IMR-90 (cell line): ENCODE results near the gene PPL. TPM values are rescaled to one million over a fixed set of nuclear protein-coding genes. Genes with fewer than 3 reads are reported as not detected.

Experiments used
- ATAC-seq: fragments of 200-7000 bp; cut with Tn5 transposase; 2 replicates; pipeline ENCODE4 v1.9.1; 2020; ENCODE audit warnings: low read depth, mild to moderate bottlenecking, moderate library complexity
- BruUV-seq: library from RNA; stranded (reverse); fragments of 400-500 nt; replicated peaks from 2 replicates; lab custom pipeline; 2021; lab: Mats Ljungman, UMichigan
- CTCF ChIA-PET: fragments of 300-600 bp; formaldehyde crosslinking; extraction: SDS; loops from one replicate; lab custom pipeline; 2021; ENCODE audit warnings: antibody characterized with exemption; lab: Yijun Ruan, JAX
- POLR2A ChIA-PET: fragments of 300-600 bp; sonication (Branson Sonifier 250); formaldehyde crosslinking; loops from one replicate; lab custom pipeline; 2022; ENCODE audit warnings: antibody characterized with exemption; ENCODE audit not compliant: unreplicated experiment; lab: Charles Lee
- DNase-seq: peaks from one replicate; pipeline ENCODE4 v3.0.0; 2013
- H2AFZ ChIP-seq: replicated peaks from 2 replicates; pipeline ENCODE3; 2013; ENCODE audit warnings: low read length, mild to moderate bottlenecking; ENCODE audit not compliant: poor library complexity
- H2AK5ac ChIP-seq: 2 replicates; pipeline ENCODE4 v1.6.1; 2013; ENCODE audit warnings: low read depth, low read length, inconsistent platforms
- H2AK9ac ChIP-seq: replicated peaks from 2 replicates; pipeline ENCODE3; 2013; ENCODE audit warnings: mild to moderate bottlenecking, low read depth, low read length, moderate library complexity; ENCODE audit not compliant: poor library complexity
- H2BK120ac ChIP-seq: 2 replicates; pipeline ENCODE4 v1.6.1; 2013; ENCODE audit warnings: low read depth, low read length, inconsistent platforms
- H2BK15ac ChIP-seq: 3 replicates; pipeline ENCODE4 v1.6.1; 2013; ENCODE audit warnings: low read depth, low read length, inconsistent platforms
- H2BK20ac ChIP-seq: 2 replicates; pipeline ENCODE4 v1.6.1; 2013; ENCODE audit warnings: low read depth, mild to moderate bottlenecking, inconsistent platforms, low read length, moderate library complexity
- H2BK5ac ChIP-seq: 2 replicates; pipeline ENCODE4 v1.6.1; 2013; ENCODE audit warnings: mild to moderate bottlenecking, low read depth, low read length, inconsistent platforms; ENCODE audit not compliant: poor library complexity, severe bottlenecking
- H3K14ac ChIP-seq: replicated peaks from 2 replicates; pipeline ENCODE4 v1.6.1; 2013; ENCODE audit warnings: low read depth, low read length, inconsistent platforms
- H3K18ac ChIP-seq: 2 replicates; pipeline ENCODE4 v1.6.1; 2013; ENCODE audit warnings: low read depth, low read length, control low read depth
- H3K23ac ChIP-seq: 2 replicates; pipeline ENCODE4 v1.6.1; 2013; ENCODE audit warnings: low read depth, low read length, inconsistent platforms
- H3K27ac ChIP-seq: 2 replicates; pipeline ENCODE4 v1.5.1; 2013; ENCODE audit warnings: mild to moderate bottlenecking, control low read depth, low read length; ENCODE audit not compliant: insufficient read depth
- H3K27me3 ChIP-seq: 2 replicates; pipeline ENCODE4 v1.6.1; 2013; ENCODE audit warnings: low read length; ENCODE audit not compliant: control insufficient read depth, insufficient read depth
- H3K36me3 ChIP-seq: 2 replicates; pipeline ENCODE4 v1.6.1; 2013; ENCODE audit warnings: low read length, mixed read lengths; ENCODE audit not compliant: control insufficient read depth, insufficient read depth
- H3K4ac ChIP-seq: 2 replicates; pipeline ENCODE4 v1.6.1; 2013; ENCODE audit warnings: low read depth, low read length, inconsistent platforms
- H3K4me1 ChIP-seq: 2 replicates; pipeline ENCODE4 v1.6.1; 2013; ENCODE audit warnings: low read length, mixed read lengths; ENCODE audit not compliant: control insufficient read depth, insufficient read depth
- H3K4me2 ChIP-seq: 2 replicates; pipeline ENCODE4 v1.6.1; 2013; ENCODE audit warnings: low read depth, mild to moderate bottlenecking, control low read depth, low read length, moderate library complexity
- H3K4me3 ChIP-seq: 2 replicates; pipeline ENCODE4 v1.5.1; 2013; ENCODE audit warnings: low read depth, mild to moderate bottlenecking, control low read depth, low read length, moderate library complexity; ENCODE audit not compliant: insufficient read depth
- H3K56ac ChIP-seq: 2 replicates; pipeline ENCODE4 v1.6.1; 2013; ENCODE audit warnings: low read length, inconsistent platforms; ENCODE audit not compliant: insufficient read depth; ENCODE audit errors: extremely low read depth
- H3K79me1 ChIP-seq, 2 experiments: 2 replicates each; pipeline ENCODE4 v1.6.1; 2013; ENCODE audit warnings: low read length in 2 of 2, inconsistent platforms in 1 of 2, low read depth in 1 of 2
- H3K9ac ChIP-seq: 2 replicates; pipeline ENCODE4 v1.6.1; 2013; ENCODE audit warnings: low read depth, low read length, control low read depth
- H3K9me1 ChIP-seq: 2 replicates; pipeline ENCODE4 v1.6.1; 2013; ENCODE audit warnings: low read length, inconsistent platforms; ENCODE audit not compliant: insufficient read depth
- H3K9me3 ChIP-seq: 2 replicates; pipeline ENCODE4 v1.6.1; 2013; ENCODE audit warnings: low read length; ENCODE audit not compliant: control insufficient read depth, insufficient read depth
- H4K20me1 ChIP-seq: 2 replicates; pipeline ENCODE4 v1.6.1; 2013; ENCODE audit warnings: low read length, inconsistent platforms; ENCODE audit not compliant: insufficient read depth
- H4K5ac ChIP-seq: 2 replicates; pipeline ENCODE4 v1.6.1; 2013; ENCODE audit warnings: mild to moderate bottlenecking, low read depth, low read length, control low read depth
- H4K8ac ChIP-seq, 2 experiments: 2 replicates each; pipeline ENCODE4 v1.6.1; 2013; ENCODE audit warnings: low read depth in 2 of 2, low read length in 2 of 2, control low read depth in 1 of 2, inconsistent platforms in 1 of 2
- H4K91ac ChIP-seq: 2 replicates; pipeline ENCODE4 v1.6.1; 2013; ENCODE audit warnings: low read depth, low read length, inconsistent platforms; ENCODE audit not compliant: insufficient read depth
- BHLHE40 ChIP-seq: fragments of 150-350 bp; IDR thresholded peaks from 2 replicates; pipeline ENCODE4 v1.6.1; 2016; ENCODE audit warnings: mild to moderate bottlenecking, low read depth, low read length
- CTCF ChIP-seq: conservative IDR thresholded peaks from 2 replicates; pipeline ENCODE4 v1.5.1; 2012; ENCODE audit warnings: mild to moderate bottlenecking, low read depth, low read length, improper control_type of control experiment
- ELK1 ChIP-seq: fragments of 150-350 bp; IDR thresholded peaks from 2 replicates; pipeline ENCODE4 v1.6.1; 2016; ENCODE audit warnings: low read depth, mild to moderate bottlenecking, low read length, moderate library complexity, borderline replicate concordance
- MAFK ChIP-seq: IDR thresholded peaks from 2 replicates; pipeline ENCODE4 v1.6.1; 2012; ENCODE audit warnings: low read depth, low read length, improper control_type of control experiment
- MAZ ChIP-seq: IDR thresholded peaks from 2 replicates; pipeline ENCODE4 v1.6.1; 2012; ENCODE audit warnings: low read depth, mild to moderate bottlenecking, low read length, improper control_type of control experiment, moderate library complexity, borderline replicate concordance
- MXI1 ChIP-seq: IDR thresholded peaks from 2 replicates; pipeline ENCODE4 v1.6.1; 2012; ENCODE audit warnings: low read depth, mild to moderate bottlenecking, low read length, moderate library complexity, borderline replicate concordance
- POLR2A ChIP-seq: IDR thresholded peaks from 2 replicates; pipeline ENCODE4 v1.6.1; 2012; ENCODE audit warnings: mild to moderate bottlenecking, low read depth, low read length
- SMC3 ChIP-seq: fragments of 150-350 bp; IDR thresholded peaks from 2 replicates; pipeline ENCODE4 v1.6.1; 2016; ENCODE audit warnings: low read depth, mild to moderate bottlenecking, antibody characterized with exemption, low read length, moderate library complexity
- WGBS, 2 experiments: methylation state at CpG; one replicate each; pipeline versions ENCODE4 v1.1.5 to v1.1.7; 2013; ENCODE audit warnings: missing lambda C conversion rate in 2 of 2; ENCODE audit not compliant: insufficient read length in 1 of 2; ENCODE audit errors: extremely low coverage in 2 of 2; 5-methylcytosine and 5-hydroxymethylcytosine counted together
- dilution Hi-C: fragments of 300-500 bp; cut with HindIII; formaldehyde crosslinking; loops from one replicate; pipeline ENCODE4 v1.14.3; 2018; ENCODE audit warnings: low sequenced_read_pairs; ENCODE audit not compliant: unreplicated experiment
- in situ Hi-C: fragments of 300-500 bp; cut with MboI; formaldehyde crosslinking; loops from 3 replicates; pipeline ENCODE4 v1.14.3; 2019; ENCODE audit warnings: low sequenced_read_pairs, inconsistent platforms, mixed read lengths
- intact Hi-C: fragments of 100-400 bp; cut with micrococcal nuclease; formaldehyde crosslinking; loops from 2 replicates; pipeline ENCODE4 v1.10.0; 2022
- polyA plus RNA-seq, 3 experiments: library from polyadenylated mRNA; depleted of rRNA; stranded (reverse); fragments of >200 nt; gene quantifications; 2 replicates each; pipeline ENCODE4 v1.2.3, GENCODE V29; 2012; ENCODE audit warnings: low replicate concordance in 1 of 3
- total RNA-seq: library from RNA; depleted of rRNA; stranded (reverse); fragments of >200 nt; gene quantifications from 2 replicates; pipeline ENCODE4 v1.2.3, GENCODE V29; 2012

PPL gene
- total and polyA plus RNA-seq, 2 of the 4 experiments (the other 2 are of a cell fraction) = 0.34 to 0.36 TPM

DNA sequence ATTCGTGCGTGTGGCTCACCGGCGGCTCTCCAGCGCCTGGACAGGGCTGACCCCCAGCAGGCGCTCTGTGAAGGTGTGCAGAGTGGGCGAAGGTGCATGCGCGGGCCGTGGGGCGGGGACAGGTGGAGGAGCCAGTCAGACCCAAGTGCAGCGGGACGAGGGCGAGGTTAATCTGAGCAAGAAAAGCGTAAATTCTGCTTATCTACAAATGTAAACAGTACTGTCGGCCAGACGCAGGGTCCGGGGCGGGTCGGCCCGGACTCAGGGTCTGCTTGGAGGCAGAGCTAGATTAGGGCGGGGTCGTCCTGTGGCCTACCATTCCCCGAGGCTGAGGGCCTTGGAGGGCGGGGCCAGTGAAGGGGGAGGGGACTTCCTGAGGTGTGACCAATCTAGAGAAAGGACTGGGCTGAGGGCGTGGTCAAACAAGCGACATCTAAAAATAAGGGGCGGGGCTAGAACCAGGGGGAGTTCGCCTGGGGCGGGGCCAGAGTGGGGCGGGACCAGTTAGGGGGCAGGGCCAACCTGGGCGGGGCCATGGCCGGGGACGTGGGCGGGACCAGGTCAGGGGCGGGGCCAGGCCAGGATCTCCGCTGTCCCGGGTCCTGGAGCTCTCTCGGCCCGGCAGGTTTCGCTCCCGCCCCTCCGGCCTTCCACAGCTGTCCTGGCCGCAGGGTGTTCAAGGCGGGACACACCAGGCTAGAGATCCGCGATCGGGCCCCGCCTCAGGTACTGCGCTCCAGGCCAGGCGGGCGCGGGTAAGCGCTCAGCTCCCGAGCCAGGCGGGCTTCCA, 21.0 kb upstream of the PPL start, which contains the start of gene SEC14L5:
TSS of gene SEC14L5 (plus strand) at position 611 of the 790 bp plus-strand sequence. CDS start 994 bp downstream, outside the sequence.
- CTCF ChIA-PET = no interaction called here
- Histone ChIP-seq H3K79me1 (no peaks in the 10 kb centered on the region), H3K36me3 (no peaks in the 10 kb centered on the region), H3K18ac (no peak within 1 kb of the TSS), H2BK15ac (no peak within 1 kb of the TSS), H3K14ac (no peak within 1 kb of the TSS), H3K4ac (no peak within 1 kb of the TSS), H2AFZ (peak within 1 kb of the TSS; percentile 97), H2AK9ac (peak within 1 kb of the TSS; percentile 37), H4K91ac (no peak within 1 kb of the TSS), H2AK5ac (no peak within 1 kb of the TSS), H3K27me3 (peaks cover 5% of the 10 kb centered on the region), H4K5ac (no peak within 1 kb of the TSS), H3K4me1 (peaks cover 3% of the 10 kb centered on the region; the same call in 1 of the 2 replicates), H4K20me1 (peaks cover 6% of the 10 kb centered on the region), H3K4me2 (peak within 1 kb of the TSS; percentile 83), H3K9ac (no peak within 1 kb of the TSS), H3K23ac (no peak within 1 kb of the TSS), H3K9me1 (peaks cover 4% of the 10 kb centered on the region; the same call in 1 of the 2 replicates), H3K27ac (no peak within 1 kb of the TSS), H4K8ac (peak within 1 kb of the TSS in 1 of 2 experiments; percentile 66; a peak in 1 of 4 replicates), H3K9me3 (no peaks in the 10 kb centered on the region), H3K4me3 (peak within 1 kb of the TSS; percentile 48), H2BK20ac (no peak within 1 kb of the TSS), H2BK120ac (no peak within 1 kb of the TSS), H2BK5ac (no peak within 1 kb of the TSS), H3K56ac (no peak within 1 kb of the TSS)
- no peak for TF ChIP-seq SMC3
- TF ChIP-seq CTCF = no peak
- TF ChIP-seq MAZ = peak; percentile 8; the same call in 1 of the 2 replicates
- peak; percentile 27; the same call in 1 of the 2 replicates for TF ChIP-seq MXI1
- no peak for TF ChIP-seq ELK1
- TF ChIP-seq POLR2A = no peak
- TF ChIP-seq MAFK = no peak
- TF ChIP-seq BHLHE40 = no peak
- dilution Hi-C loops = no loop called here
- in situ Hi-C loops = loop anchor here (10.0 to 25.0 kb wide), 2 partner anchors 193 to 446 kb away; partner anchors contain the start of gene ZNF500
- no TSS peak for BruUV-seq
- WGBS, 2 experiments = 0% methylated on average over 15 of the region's 56 CpGs; no CpG with 5 or more reads in 1 of the 2 experiments
- ATAC-seq (peak; percentile 99), DNase-seq (peak; percentile 97)
- POLR2A ChIA-PET = no interaction called here
- intact Hi-C loops = loop anchor here (2.0 to 10.0 kb wide), 7 partner anchors 137 to 443 kb away; partner anchors contain the start of genes ANKS3, DNAAF8, EEF2KMT and ROGDI
